Tibial nerve (tissue), 3 donors: ENCODE results near the gene NLRP10.

Source experiments
- CTCF ChIP-seq, 5 experiments: fragments of 200-600 bp in 3 of 5; fragments of 450-650 bp in 2 of 5; sonication (generic) in 3 of 5; IDR thresholded peaks; one replicate each; pipeline ENCODE4 v1.5.1; 2016 to 2019; ENCODE audit warnings: antibody characterized with exemption in 5 of 5, mild to moderate bottlenecking in 3 of 5, moderate library complexity in 2 of 5
- POLR2A ChIP-seq, 2 donors: fragments of 450-650 bp; IDR thresholded peaks; one replicate each; pipeline ENCODE4 v1.6.1; 2017; ENCODE audit warnings: antibody characterized with exemption in 2 of 2, mild to moderate bottlenecking in 2 of 2, moderate library complexity in 2 of 2

- TF ChIP-seq CTCF (IDR thresholded peaks at IDR 0.05): no peak
- TF ChIP-seq POLR2A (IDR thresholded peaks at IDR 0.05): no peak
These were observed 40.7 kb downstream of the NLRP10 start for GRCh38 chr11:7924536-7924935.
